IMR-90 (cell line): ENCODE results near the gene C5orf24. TPM values are rescaled to one million over a fixed set of nuclear protein-coding genes. Genes with fewer than 3 reads are reported as not detected.

Experiments
- ATAC-seq: fragments of 200-7000 bp; cut with Tn5 transposase; 2 replicates; pipeline ENCODE4 v1.9.1; 2020; ENCODE audit warnings: low read depth, mild to moderate bottlenecking, moderate library complexity
- BruUV-seq: library from RNA; stranded (reverse); fragments of 400-500 nt; replicated peaks from 2 replicates; lab custom pipeline; 2021; lab: Mats Ljungman, UMichigan
- CTCF ChIA-PET: fragments of 300-600 bp; formaldehyde crosslinking; extraction: SDS; loops from one replicate; lab custom pipeline; 2021; ENCODE audit warnings: antibody characterized with exemption; lab: Yijun Ruan, JAX
- POLR2A ChIA-PET: fragments of 300-600 bp; sonication (Branson Sonifier 250); formaldehyde crosslinking; loops from one replicate; lab custom pipeline; 2022; ENCODE audit warnings: antibody characterized with exemption; ENCODE audit not compliant: unreplicated experiment; lab: Charles Lee
- DNase-seq: peaks from one replicate; pipeline ENCODE4 v3.0.0; 2013
- H2AFZ ChIP-seq: replicated peaks from 2 replicates; pipeline ENCODE3; 2013; ENCODE audit warnings: low read length, mild to moderate bottlenecking; ENCODE audit not compliant: poor library complexity
- H2AK5ac ChIP-seq: 2 replicates; pipeline ENCODE4 v1.6.1; 2013; ENCODE audit warnings: low read depth, low read length, inconsistent platforms
- H2AK9ac ChIP-seq: replicated peaks from 2 replicates; pipeline ENCODE3; 2013; ENCODE audit warnings: mild to moderate bottlenecking, low read depth, low read length, moderate library complexity; ENCODE audit not compliant: poor library complexity
- H2BK120ac ChIP-seq: 2 replicates; pipeline ENCODE4 v1.6.1; 2013; ENCODE audit warnings: low read depth, low read length, inconsistent platforms
- H2BK15ac ChIP-seq: 3 replicates; pipeline ENCODE4 v1.6.1; 2013; ENCODE audit warnings: low read depth, low read length, inconsistent platforms
- H2BK20ac ChIP-seq: 2 replicates; pipeline ENCODE4 v1.6.1; 2013; ENCODE audit warnings: low read depth, mild to moderate bottlenecking, inconsistent platforms, low read length, moderate library complexity
- H2BK5ac ChIP-seq: 2 replicates; pipeline ENCODE4 v1.6.1; 2013; ENCODE audit warnings: mild to moderate bottlenecking, low read depth, low read length, inconsistent platforms; ENCODE audit not compliant: poor library complexity, severe bottlenecking
- H3K14ac ChIP-seq: replicated peaks from 2 replicates; pipeline ENCODE4 v1.6.1; 2013; ENCODE audit warnings: low read depth, low read length, inconsistent platforms
- H3K18ac ChIP-seq: 2 replicates; pipeline ENCODE4 v1.6.1; 2013; ENCODE audit warnings: low read depth, low read length, control low read depth
- H3K23ac ChIP-seq: 2 replicates; pipeline ENCODE4 v1.6.1; 2013; ENCODE audit warnings: low read depth, low read length, inconsistent platforms
- H3K27ac ChIP-seq: 2 replicates; pipeline ENCODE4 v1.5.1; 2013; ENCODE audit warnings: mild to moderate bottlenecking, control low read depth, low read length; ENCODE audit not compliant: insufficient read depth
- H3K27me3 ChIP-seq: 2 replicates; pipeline ENCODE4 v1.6.1; 2013; ENCODE audit warnings: low read length; ENCODE audit not compliant: control insufficient read depth, insufficient read depth
- H3K36me3 ChIP-seq: 2 replicates; pipeline ENCODE4 v1.6.1; 2013; ENCODE audit warnings: low read length, mixed read lengths; ENCODE audit not compliant: control insufficient read depth, insufficient read depth
- H3K4ac ChIP-seq: 2 replicates; pipeline ENCODE4 v1.6.1; 2013; ENCODE audit warnings: low read depth, low read length, inconsistent platforms
- H3K4me1 ChIP-seq: 2 replicates; pipeline ENCODE4 v1.6.1; 2013; ENCODE audit warnings: low read length, mixed read lengths; ENCODE audit not compliant: control insufficient read depth, insufficient read depth
- H3K4me2 ChIP-seq: 2 replicates; pipeline ENCODE4 v1.6.1; 2013; ENCODE audit warnings: low read depth, mild to moderate bottlenecking, control low read depth, low read length, moderate library complexity
- H3K4me3 ChIP-seq: 2 replicates; pipeline ENCODE4 v1.5.1; 2013; ENCODE audit warnings: low read depth, mild to moderate bottlenecking, control low read depth, low read length, moderate library complexity; ENCODE audit not compliant: insufficient read depth
- H3K56ac ChIP-seq: 2 replicates; pipeline ENCODE4 v1.6.1; 2013; ENCODE audit warnings: low read length, inconsistent platforms; ENCODE audit not compliant: insufficient read depth; ENCODE audit errors: extremely low read depth
- H3K79me1 ChIP-seq, 2 experiments: 2 replicates each; pipeline ENCODE4 v1.6.1; 2013; ENCODE audit warnings: low read length in 2 of 2, inconsistent platforms in 1 of 2, low read depth in 1 of 2
- H3K9ac ChIP-seq: 2 replicates; pipeline ENCODE4 v1.6.1; 2013; ENCODE audit warnings: low read depth, low read length, control low read depth
- H3K9me1 ChIP-seq: 2 replicates; pipeline ENCODE4 v1.6.1; 2013; ENCODE audit warnings: low read length, inconsistent platforms; ENCODE audit not compliant: insufficient read depth
- H3K9me3 ChIP-seq: 2 replicates; pipeline ENCODE4 v1.6.1; 2013; ENCODE audit warnings: low read length; ENCODE audit not compliant: control insufficient read depth, insufficient read depth
- H4K20me1 ChIP-seq: 2 replicates; pipeline ENCODE4 v1.6.1; 2013; ENCODE audit warnings: low read length, inconsistent platforms; ENCODE audit not compliant: insufficient read depth
- H4K5ac ChIP-seq: 2 replicates; pipeline ENCODE4 v1.6.1; 2013; ENCODE audit warnings: mild to moderate bottlenecking, low read depth, low read length, control low read depth
- H4K8ac ChIP-seq, 2 experiments: 2 replicates each; pipeline ENCODE4 v1.6.1; 2013; ENCODE audit warnings: low read depth in 2 of 2, low read length in 2 of 2, control low read depth in 1 of 2, inconsistent platforms in 1 of 2
- H4K91ac ChIP-seq: 2 replicates; pipeline ENCODE4 v1.6.1; 2013; ENCODE audit warnings: low read depth, low read length, inconsistent platforms; ENCODE audit not compliant: insufficient read depth
- BHLHE40 ChIP-seq: fragments of 150-350 bp; IDR thresholded peaks from 2 replicates; pipeline ENCODE4 v1.6.1; 2016; ENCODE audit warnings: mild to moderate bottlenecking, low read depth, low read length
- POLR2A ChIP-seq: IDR thresholded peaks from 2 replicates; pipeline ENCODE4 v1.6.1; 2012; ENCODE audit warnings: mild to moderate bottlenecking, low read depth, low read length
- RCOR1 ChIP-seq: IDR thresholded peaks from 2 replicates; pipeline ENCODE4 v1.6.1; 2012; ENCODE audit warnings: mild to moderate bottlenecking, low read length, improper control_type of control experiment; ENCODE audit not compliant: insufficient replicate concordance
- WGBS, 2 experiments: methylation state at CpG; one replicate each; pipeline versions ENCODE4 v1.1.5 to v1.1.7; 2013; ENCODE audit warnings: missing lambda C conversion rate in 2 of 2; ENCODE audit not compliant: insufficient read length in 1 of 2; ENCODE audit errors: extremely low coverage in 2 of 2; 5-methylcytosine and 5-hydroxymethylcytosine counted together
- dilution Hi-C: fragments of 300-500 bp; cut with HindIII; formaldehyde crosslinking; loops from one replicate; pipeline ENCODE4 v1.14.3; 2018; ENCODE audit warnings: low sequenced_read_pairs; ENCODE audit not compliant: unreplicated experiment
- in situ Hi-C: fragments of 300-500 bp; cut with MboI; formaldehyde crosslinking; loops from 3 replicates; pipeline ENCODE4 v1.14.3; 2019; ENCODE audit warnings: low sequenced_read_pairs, inconsistent platforms, mixed read lengths
- intact Hi-C: fragments of 100-400 bp; cut with micrococcal nuclease; formaldehyde crosslinking; loops from 2 replicates; pipeline ENCODE4 v1.10.0; 2022
- polyA plus RNA-seq, 3 experiments: library from polyadenylated mRNA; depleted of rRNA; stranded (reverse); fragments of >200 nt; gene quantifications; 2 replicates each; pipeline ENCODE4 v1.2.3, GENCODE V29; 2012; ENCODE audit warnings: low replicate concordance in 1 of 3
- total RNA-seq: library from RNA; depleted of rRNA; stranded (reverse); fragments of >200 nt; gene quantifications from 2 replicates; pipeline ENCODE4 v1.2.3, GENCODE V29; 2012
- TF ChIP-seq, protein P1 (sequence below): fragments of 150-350 bp; IDR thresholded peaks from 2 replicates; pipeline ENCODE4 v1.6.1; 2017; ENCODE audit warnings: mild to moderate bottlenecking, antibody characterized with exemption, low read length, low read depth

C5orf24 gene
- total and polyA plus RNA-seq, 2 of the 4 experiments (the other 2 are of a cell fraction), result 29.8 to 44.9 TPM

DNA sequence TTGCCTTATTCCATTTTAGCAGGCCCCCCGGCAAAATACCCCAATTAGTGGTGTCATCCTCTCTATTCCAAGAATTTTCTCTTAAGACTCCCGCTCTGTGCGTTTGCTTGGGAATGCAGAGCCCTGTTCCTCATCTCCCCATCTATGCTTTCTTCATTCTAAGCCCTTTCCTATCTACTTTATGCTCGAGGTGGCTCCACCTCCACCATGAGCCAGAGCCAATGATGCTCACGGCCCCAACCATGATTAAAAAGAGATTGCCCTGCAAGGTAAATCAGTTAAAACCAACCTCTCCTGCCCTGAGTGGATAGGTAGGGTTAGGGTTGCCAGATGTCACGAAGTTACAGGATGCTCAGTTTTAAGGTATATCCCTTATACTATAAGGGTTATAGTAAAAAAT is 27.7 kb downstream of the C5orf24 start:
- peak overlapping the region; percentile 83; the same call in 1 of the 2 replicates for H3K9ac ChIP-seq

More for the DNA sequence above, 27.7 kb downstream of the C5orf24 start:
- H2AFZ ChIP-seq, result no peak overlapping the region
- peak overlapping the region; percentile 93; the same call in 1 of the 2 replicates for H4K91ac ChIP-seq
- in situ Hi-C loops, result no loop called here
- 0 out of 2 replicates have a peak overlapping the region, but pooled peaks have one; percentile 22 for H2AK5ac ChIP-seq
- no TSS peak for BruUV-seq
- H3K27ac ChIP-seq, result no peak overlapping the region
- ChIA-PET POLR2A (interaction anchor here (0.6 to 1.3 kb wide), 2 partner anchors 9 to 15 kb away, joined by 5 read pairs; no protein-coding TSS in a partner anchor), CTCF (interaction anchor here (0.5 kb wide), 1 partner anchor 96 kb away, joined by 6 read pairs; no protein-coding TSS in a partner anchor)
- no peaks in the 10 kb centered on the region for H3K9me3 ChIP-seq
- H3K9me1 ChIP-seq, result peaks cover 12% of the 10 kb centered on the region; the same call in 1 of the 2 replicates
- H4K20me1 ChIP-seq, result peaks cover 4% of the 10 kb centered on the region; the same call in 1 of the 2 replicates
- H3K56ac ChIP-seq, result no peak overlapping the region; the same call in 1 of the 2 replicates
- no peak overlapping the region for H3K18ac ChIP-seq
- H3K36me3 ChIP-seq, result peaks cover 3% of the 10 kb centered on the region
- no peak overlapping the region for H2BK120ac ChIP-seq
- H3K4ac ChIP-seq, result peak overlapping the region; percentile 97; the same call in 1 of the 2 replicates
- no peak overlapping the region for H3K4me3 ChIP-seq
- H3K14ac ChIP-seq, result no peak overlapping the region
- dilution Hi-C loops, result no loop called here
- peaks cover 5% of the 10 kb centered on the region; the same call in 1 of the 2 replicates for H3K4me1 ChIP-seq
- peak overlapping the region; percentile 97 for H4K5ac ChIP-seq
- H4K8ac ChIP-seq, result peak overlapping the region; percentile 99 to 100
- H3K79me1 ChIP-seq, result peaks cover 21 to 40% of the 10 kb centered on the region in 2 experiments
- H2BK20ac ChIP-seq, result no peak overlapping the region
- DNase-seq (no peak), ATAC-seq (no peak)
- WGBS, 2 experiments, result no CpG with 5 or more reads among the region's 6 CpGs
- peak overlapping the region; percentile 84 for H2BK5ac ChIP-seq
- no peak overlapping the region for H2AK9ac ChIP-seq
- no peak overlapping the region for H3K4me2 ChIP-seq
- TF ChIP-seq POLR2A (no peak), RCOR1 (no peak), BHLHE40 (no peak)
- TF ChIP-seq, protein P1, sequence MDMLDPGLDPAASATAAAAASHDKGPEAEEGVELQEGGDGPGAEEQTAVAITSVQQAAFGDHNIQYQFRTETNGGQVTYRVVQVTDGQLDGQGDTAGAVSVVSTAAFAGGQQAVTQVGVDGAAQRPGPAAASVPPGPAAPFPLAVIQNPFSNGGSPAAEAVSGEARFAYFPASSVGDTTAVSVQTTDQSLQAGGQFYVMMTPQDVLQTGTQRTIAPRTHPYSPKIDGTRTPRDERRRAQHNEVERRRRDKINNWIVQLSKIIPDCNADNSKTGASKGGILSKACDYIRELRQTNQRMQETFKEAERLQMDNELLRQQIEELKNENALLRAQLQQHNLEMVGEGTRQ, result no peak
- H3K23ac ChIP-seq, result peak overlapping the region; percentile 91; the same call in 1 of the 2 replicates
- no peak overlapping the region for H2BK15ac ChIP-seq
- H3K27me3 ChIP-seq, result no peaks in the 10 kb centered on the region
- intact Hi-C loops, result no loop called here
